GM18868 (cell line): ENCODE results near the gene CTTNBP2.

Experiments used
- ATAC-seq: cut with Tn5 transposase; IDR thresholded peaks from one replicate; pipeline ENCODE4 v1.9.1; 2021; ENCODE audit warnings: mild to moderate bottlenecking, moderate library complexity; ENCODE audit not compliant: unreplicated experiment

The CTTNBP2 gene

GRCh38 chr7:117661328-117661727, 211.9 kb downstream of the CTTNBP2 start:
- ATAC-seq, result no peak
